ENCODE results near the gene TPK1.
A peak's percentile ranks its signal among the peaks of the same experiment; 100 is the strongest.

The TPK1 gene

GRCh38 chr7:144494355-144494754 lies 341.5 kb downstream of the TPK1 start:
- H3K9me3 Mint-ChIP-seq: no peaks in the 10 kb centered on the region
- no peaks in the 10 kb centered on the region for H3K27me3 Mint-ChIP-seq (ENCODE audit: low read depth, poor library complexity)
- H3K4me1 Mint-ChIP-seq: no peaks in the 10 kb centered on the region
- no peak for TF ChIP-seq CTCF (IDR thresholded peaks at IDR 0.05)
- no peak for DNase-seq
- no peaks in the 10 kb centered on the region for H3K36me3 Mint-ChIP-seq (ENCODE audit: low read depth)
- no peak overlapping the region for H3K4me3 Mint-ChIP-seq
- H3K27ac Mint-ChIP-seq: no peak overlapping the region

DNA sequence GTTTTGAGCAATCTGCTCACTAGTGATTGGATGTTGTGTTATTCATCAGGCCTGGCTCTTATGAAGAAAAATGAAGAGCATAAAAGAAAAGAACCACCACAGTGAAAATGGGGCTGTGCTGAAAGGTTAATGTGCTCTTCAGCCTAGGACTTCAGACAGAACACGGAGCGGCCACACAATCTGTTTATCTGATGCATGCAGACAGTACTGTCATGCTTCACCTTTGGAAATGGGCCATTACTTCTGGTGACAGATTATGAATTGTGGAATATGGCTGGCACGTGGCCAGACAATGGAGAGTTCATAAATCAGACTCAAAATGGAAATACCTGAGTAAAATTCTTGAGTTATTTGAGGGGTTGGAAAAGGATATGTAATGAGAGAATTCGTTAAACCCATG lies 346.3 kb downstream of the TPK1 start:
- Mint-ChIP-seq H3K27ac (no peak overlapping the region), H3K27me3 (ENCODE audit: low read depth, poor library complexity) (no peaks in the 10 kb centered on the region), H3K9me3 (no peaks in the 10 kb centered on the region), H3K4me3 (no peak overlapping the region), H3K4me1 (peaks cover 4% of the 10 kb centered on the region), H3K36me3 (ENCODE audit: low read depth) (no peaks in the 10 kb centered on the region)
- no peak for DNase-seq
- TF ChIP-seq CTCF (IDR thresholded peaks at IDR 0.05): no peak

DNA sequence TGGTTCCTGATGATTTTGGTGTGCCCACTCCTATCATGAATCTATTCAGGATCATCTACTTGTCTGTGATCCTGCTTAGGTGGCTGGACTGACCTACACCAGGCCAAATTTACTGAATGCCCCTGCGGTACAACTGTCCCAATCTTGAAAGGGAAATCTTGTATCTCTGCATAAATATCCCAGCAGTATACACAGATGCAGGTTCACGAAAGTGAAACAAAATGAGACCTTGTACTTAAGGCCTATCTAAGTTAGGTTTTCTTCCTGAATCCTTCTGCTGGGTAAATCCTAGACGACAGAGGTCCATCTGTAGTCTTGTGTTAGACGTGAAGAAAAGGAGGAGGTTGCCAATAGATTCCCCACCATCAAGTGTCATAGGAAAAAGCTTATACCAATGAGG lies 346.9 kb downstream of the TPK1 start:
- peaks cover 2% of the 10 kb centered on the region for H3K9me3 Mint-ChIP-seq
- H3K27me3 Mint-ChIP-seq (ENCODE audit: low read depth, poor library complexity): no peaks in the 10 kb centered on the region
- TF ChIP-seq CTCF (IDR thresholded peaks at IDR 0.05): no peak
- H3K36me3 Mint-ChIP-seq (ENCODE audit: low read depth): no peaks in the 10 kb centered on the region
- peaks cover 4% of the 10 kb centered on the region for H3K4me1 Mint-ChIP-seq
- H3K27ac Mint-ChIP-seq: no peak overlapping the region
- no peak overlapping the region for H3K4me3 Mint-ChIP-seq
- no peak for DNase-seq

DNA sequence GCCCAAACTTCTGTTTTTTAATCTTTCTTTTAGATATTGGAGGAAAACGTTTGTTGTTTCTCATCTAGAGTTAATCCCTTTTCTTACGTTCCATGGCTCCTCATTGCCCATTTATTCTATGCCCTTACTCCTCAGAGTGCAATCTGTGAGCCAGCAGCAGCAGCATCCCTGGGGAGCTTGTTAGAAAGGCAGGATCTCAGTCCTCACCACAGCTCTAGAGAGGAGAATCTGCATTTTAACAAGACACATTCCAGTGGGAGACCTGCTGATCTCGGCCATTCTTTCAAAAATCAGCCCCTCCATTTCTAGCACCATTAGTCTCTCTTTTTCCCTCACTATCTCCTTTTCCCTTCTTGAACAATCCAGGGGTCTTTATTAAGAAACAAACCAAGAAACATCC lies 348.0 kb downstream of the TPK1 start:
- Mint-ChIP-seq H3K36me3 (ENCODE audit: low read depth) (no peaks in the 10 kb centered on the region), H3K4me1 (peaks cover 9% of the 10 kb centered on the region), H3K9me3 (peaks cover 4% of the 10 kb centered on the region), H3K27me3 (ENCODE audit: low read depth, poor library complexity) (no peaks in the 10 kb centered on the region), H3K27ac (peak overlapping the region; percentile 25), H3K4me3 (no peak overlapping the region)
- no peak for DNase-seq
- no peak for TF ChIP-seq CTCF (IDR thresholded peaks at IDR 0.05)

- H3K4me1 Mint-ChIP-seq: peaks cover 10% of the 10 kb centered on the region
- no peak for TF ChIP-seq CTCF (IDR thresholded peaks at IDR 0.05)
Observed at GRCh38 chr7:144484445-144484844, 351.4 kb downstream of the TPK1 start.

DNA sequence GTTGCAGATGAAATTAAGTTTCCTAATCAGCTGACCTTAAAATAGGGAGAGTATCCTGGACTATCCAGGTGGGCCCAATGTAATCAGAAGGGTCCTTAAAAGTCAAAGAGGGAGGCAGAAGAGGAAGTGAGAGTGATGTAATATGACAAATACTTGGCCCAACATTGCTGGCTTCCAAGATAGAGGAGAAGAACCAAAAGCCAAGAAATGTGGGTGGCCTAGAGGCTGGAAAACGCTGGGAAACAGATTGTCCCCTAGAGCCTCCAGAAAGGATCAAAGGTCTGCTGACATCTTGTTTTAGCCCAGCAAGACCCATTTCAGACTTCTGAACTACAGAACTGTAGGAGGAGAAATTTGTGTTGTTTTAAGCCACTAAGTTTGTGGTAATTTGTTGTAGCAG lies 352.7 kb downstream of the TPK1 start:
- DNase-seq: no peak
- Mint-ChIP-seq H3K27me3 (ENCODE audit: low read depth, poor library complexity) (peaks cover 5% of the 10 kb centered on the region), H3K9me3 (peaks cover 4% of the 10 kb centered on the region), H3K4me3 (no peak overlapping the region), H3K4me1 (peaks cover 10% of the 10 kb centered on the region), H3K36me3 (ENCODE audit: low read depth) (no peaks in the 10 kb centered on the region), H3K27ac (no peak overlapping the region)
- no peak for TF ChIP-seq CTCF (IDR thresholded peaks at IDR 0.05)

More at GRCh38 chr7:144484445-144484844, 351.4 kb downstream of the TPK1 start:
- Mint-ChIP-seq H3K4me3 (no peak overlapping the region), H3K27ac (no peak overlapping the region), H3K36me3 (ENCODE audit: low read depth) (no peaks in the 10 kb centered on the region), H3K9me3 (peaks cover 4% of the 10 kb centered on the region), H3K27me3 (ENCODE audit: low read depth, poor library complexity) (no peaks in the 10 kb centered on the region)
- no peak for DNase-seq
